ENCODE measurements around the gene ASPA.
A peak's percentile ranks its signal among the peaks of the same experiment; 100 is the strongest.
"Not testable (repeated sequence)": the region's sequence is repeated elsewhere in the genome, so short reads cannot be mapped to it uniquely, and the experiment has no call there.

ASPA gene

GRCh38 chr17:3510090-3510489 lies 34.3 kb downstream of the ASPA start:
- DNase-seq: peak; percentile 41

DNA sequence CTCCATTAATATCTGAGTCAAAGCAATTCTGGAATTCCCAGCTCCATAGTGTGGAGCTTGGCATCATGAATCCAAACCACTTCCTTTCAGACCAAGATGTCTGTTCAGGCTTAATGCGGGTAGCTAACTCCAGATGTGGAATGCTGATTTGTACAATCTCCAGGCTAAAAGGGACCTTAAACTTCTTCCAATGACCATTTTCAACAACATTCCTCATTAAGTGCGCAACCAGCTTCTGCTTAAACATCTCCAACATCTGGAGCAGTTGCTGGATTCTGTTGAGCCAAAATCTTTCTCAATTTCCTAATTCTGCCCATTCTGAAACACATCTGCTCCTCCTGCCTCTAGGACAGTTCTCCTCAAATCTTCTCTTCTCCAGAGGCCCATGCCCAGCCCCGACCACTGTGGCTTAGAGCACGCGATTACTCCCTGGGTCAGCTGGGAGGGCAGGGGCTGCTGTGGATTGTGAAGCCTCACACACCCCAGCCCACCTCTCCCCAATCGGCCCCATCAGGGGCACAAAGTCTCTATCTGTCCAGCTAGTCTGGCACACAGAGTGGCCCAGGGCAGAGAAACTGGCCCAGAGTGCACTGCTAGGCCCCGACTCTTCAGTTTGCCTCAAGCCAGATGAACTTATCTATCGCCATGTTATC lies 36.2 kb downstream of the ASPA start:
- peak; percentile 52 for DNase-seq

GRCh38 chr17:3512505-3513171 lies 36.8 kb downstream of the ASPA start:
- peak; percentile 90 for DNase-seq

- DNase-seq: peak; percentile 55
Measured at GRCh38 chr17:3513305-3514035, 37.7 kb downstream of the ASPA start.

- not testable (repeated sequence) for DNase-seq
Measured at GRCh38 chr17:3514167-3514566, 38.4 kb downstream of the ASPA start.

GRCh38 chr17:3514873-3515272 lies 39.1 kb downstream of the ASPA start:
- no peak for DNase-seq

DNA sequence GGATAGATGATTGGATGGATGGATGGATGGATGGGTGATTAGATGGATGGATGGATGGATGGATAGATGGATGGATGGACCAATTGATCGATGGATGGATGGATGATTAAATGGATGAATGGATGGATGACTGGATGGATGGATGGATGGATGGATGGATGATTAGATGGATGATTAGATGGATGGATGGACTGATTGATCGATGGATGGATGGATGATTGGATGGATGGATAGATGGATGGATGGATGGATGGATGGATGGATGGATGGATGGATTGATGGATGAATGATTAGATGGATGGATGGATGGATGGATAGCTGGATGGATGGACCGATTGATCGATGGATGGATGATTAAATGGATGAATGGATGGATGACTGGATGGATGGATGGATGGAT lies 43.7 kb downstream of the ASPA start:
- not testable (repeated sequence) for DNase-seq

DNA sequence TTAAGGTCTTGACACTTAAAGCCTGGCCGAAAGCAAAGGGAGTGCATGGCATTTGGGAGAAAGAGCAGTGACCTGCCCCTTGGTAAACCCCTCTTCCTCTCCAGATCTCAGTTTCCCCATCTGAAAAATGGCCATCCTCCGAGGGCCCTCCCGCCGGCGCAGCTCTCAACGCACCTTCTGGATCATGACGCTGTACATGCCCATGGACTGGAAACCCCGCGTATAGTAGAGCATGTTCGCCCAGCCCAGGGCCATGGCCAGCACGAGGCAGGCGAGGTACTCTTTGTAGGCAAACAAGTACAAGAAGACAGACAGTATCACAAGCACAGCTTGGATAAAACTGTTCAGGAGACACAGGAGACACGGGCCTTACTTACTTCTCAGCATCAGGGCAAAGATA lies 48.2 kb downstream of the ASPA start:
- no peak for DNase-seq

GRCh38 chr17:3526491-3526890 lies 50.7 kb downstream of the ASPA start:
- no peak for DNase-seq

DNA sequence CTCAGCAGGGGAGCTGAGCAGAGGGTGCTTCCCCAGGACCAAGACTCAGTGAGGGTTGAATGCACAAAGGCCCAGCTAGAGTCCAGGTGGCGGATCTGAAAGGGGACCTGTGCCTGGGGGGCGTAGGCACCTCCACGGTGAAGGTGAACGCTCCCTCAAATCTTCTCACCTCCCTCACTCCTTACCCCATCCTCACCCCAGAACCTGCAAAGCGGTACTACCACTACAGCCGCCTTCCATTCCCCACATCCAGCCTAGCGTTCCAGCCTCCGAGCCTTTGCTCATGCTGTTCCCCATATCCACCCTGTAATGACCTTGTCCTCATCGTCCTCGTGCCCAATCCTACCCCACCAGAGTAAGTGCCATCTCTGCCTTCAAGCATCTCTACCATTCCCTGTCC lies 51.2 kb downstream of the ASPA start:
- DNase-seq: no peak

- DNase-seq: no peak
Measured at GRCh38 chr17:3527468-3527867, 51.7 kb downstream of the ASPA start.

GRCh38 chr17:3527896-3528295 lies 52.1 kb downstream of the ASPA start:
- no peak for DNase-seq

GRCh38 chr17:3528403-3528851 lies 52.6 kb downstream of the ASPA start:
- DNase-seq: no peak

GRCh38 chr17:3528880-3529511 lies 53.2 kb downstream of the ASPA start:
- peak; percentile 86 for DNase-seq

DNA sequence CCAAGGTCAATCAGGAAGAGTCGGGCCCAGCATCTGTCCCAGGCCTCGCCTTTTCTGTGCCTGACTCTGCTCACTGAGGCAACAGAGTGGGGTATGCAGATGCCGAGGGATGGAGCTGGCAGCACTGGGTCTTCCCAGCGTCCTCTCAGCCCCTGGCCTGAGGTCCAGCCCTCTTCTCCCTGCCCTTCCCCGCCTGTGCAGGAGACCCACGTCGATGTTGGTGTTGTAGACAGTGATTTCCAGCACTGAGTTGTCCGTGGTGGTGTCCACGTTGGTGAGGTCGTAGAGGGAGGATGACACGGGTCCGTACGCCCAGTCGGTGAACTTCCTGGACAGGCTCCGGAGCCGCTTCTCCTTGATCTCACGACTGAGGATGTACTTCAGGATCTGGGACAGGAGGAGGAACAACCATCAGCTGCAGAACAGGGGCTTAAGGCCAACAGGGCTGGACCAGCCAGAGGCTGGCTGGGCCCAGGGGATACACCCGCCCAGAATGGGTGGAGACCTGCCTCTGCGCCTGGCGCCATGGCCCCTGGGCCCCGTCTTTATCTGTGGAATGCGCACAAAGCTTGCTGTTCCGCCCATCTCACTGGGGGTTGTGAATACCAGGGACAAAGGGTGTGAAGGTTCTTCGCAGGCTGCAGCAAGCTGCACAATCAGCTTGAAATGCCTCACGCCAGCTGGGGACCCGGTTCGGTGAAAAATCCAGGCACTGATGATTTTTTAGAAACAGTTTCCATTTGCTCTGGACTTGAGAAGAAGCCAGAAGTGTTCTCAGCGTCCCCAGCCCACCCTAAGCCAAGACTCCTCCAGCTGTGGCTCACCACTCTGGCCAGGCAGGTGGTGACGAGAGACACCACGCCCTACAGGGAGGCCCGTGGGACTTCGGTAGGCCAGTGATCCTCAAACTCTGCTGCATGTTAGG lies 54.3 kb downstream of the ASPA start:
- peak; percentile 85 for DNase-seq

DNA sequence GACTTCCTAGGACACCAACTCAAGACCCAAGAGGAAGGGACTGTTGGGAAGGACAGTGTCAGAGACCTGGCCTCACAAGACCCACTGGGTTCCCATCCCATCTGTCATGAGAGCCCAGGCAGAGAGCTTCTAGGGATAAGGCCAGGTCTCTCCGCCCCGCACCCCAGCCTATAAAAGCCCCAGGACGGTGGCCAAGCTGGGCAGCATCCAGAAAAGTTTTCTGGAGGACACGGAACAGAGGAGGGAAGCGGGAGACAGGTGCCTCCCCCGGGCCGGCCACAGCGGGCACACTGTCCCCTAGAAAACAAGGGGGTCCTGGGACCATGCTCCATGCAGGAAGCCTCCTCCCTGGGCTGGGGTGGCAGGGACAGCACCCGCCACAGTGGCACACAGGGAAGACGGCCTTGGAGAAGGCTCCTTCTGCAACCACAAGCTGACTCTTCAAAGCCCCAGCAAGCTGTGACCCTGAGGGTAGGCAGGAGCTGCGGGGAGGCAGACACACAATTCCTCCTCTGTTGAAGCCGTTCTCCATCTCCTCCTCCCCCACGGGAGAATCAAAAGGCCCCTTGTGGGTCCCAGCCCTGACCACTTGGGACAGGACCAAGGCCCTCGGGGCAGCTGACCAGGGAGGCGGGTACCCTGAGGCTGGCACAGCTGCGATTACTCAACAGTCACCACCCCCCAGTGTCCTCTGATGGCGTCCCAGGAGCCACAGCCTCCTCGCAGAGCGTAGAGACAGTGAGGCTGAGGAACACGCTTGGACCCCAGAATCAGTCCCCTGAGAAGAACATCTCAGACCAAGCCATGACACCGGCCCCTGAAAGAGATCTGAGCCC lies 55.7 kb downstream of the ASPA start:
- no peak for DNase-seq

- DNase-seq: no peak
Measured at GRCh38 chr17:3532106-3532858, 56.5 kb downstream of the ASPA start.

GRCh38 chr17:3532859-3533142 lies 57.0 kb downstream of the ASPA start:
- DNase-seq: peak; percentile 52

DNA sequence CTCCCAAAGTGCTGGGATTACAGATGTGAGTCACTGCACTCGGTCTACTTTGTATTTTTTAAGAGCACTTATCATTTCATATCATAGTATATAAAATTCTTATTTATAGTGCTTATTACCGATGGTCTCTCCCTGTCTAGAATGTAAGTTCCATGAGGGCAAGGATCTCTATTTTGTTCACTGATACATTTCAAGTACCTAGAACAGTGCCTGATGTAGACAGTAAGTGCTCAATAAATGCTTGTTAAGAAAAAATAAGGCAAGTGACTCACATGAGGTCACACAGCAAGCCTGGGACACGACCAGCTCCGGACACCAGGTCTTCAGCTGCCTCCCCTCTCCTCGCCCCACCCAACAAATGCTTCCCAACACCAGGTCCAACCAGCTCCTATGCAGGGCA lies 58.0 kb downstream of the ASPA start:
- DNase-seq: no peak

- peak; percentile 66 for DNase-seq
Measured at GRCh38 chr17:3534881-3535252, 59.1 kb downstream of the ASPA start.

Data from islet precursor cell (in vitro differentiated cells).